ENCODE results near the gene PRRG3. TPM values are rescaled to one million over a fixed set of nuclear protein-coding genes. Genes with fewer than 3 reads are reported as not detected.

Gene PRRG3
- total RNA-seq, 1 experiment from 2014 or later = not detected

DNA sequence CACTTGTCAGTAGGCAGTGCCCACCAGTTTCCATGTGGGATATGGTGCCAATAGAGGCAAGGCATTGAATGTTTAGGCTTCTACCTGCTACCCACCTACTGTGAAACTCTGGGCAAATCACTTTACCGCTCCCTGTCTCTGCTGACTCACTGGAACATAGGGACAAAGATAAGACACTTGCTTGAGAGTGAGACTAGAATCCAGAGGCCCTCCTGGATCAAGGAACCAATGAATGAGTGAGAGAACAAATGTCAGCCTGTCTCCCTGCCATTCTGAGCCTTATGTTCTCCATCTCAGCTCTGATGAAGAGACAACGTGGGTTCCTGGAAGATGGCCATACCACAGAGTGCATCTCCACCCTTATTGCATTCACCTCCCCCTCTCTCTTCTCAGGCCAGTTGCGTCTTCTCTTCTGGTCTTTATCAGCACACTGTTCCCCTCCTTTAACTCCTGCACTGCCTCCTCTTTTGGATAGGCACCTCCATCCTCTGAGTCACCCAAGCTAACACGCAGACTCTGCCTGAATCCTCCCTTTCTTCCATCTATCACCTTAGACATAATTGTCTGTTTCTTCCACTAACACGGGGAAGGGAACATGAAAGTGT, 15.4 kb upstream of the PRRG3 start:
- H3K27me3 Mint-ChIP-seq (ENCODE audit: insufficient read depth, unreplicated experiment) = peaks cover 11% of the 10 kb centered on the region
- no peaks in the 10 kb centered on the region for H3K4me1 Mint-ChIP-seq (ENCODE audit: low read depth, unreplicated experiment)
- intact Hi-C loops (cut with micrococcal nuclease; ENCODE audit: unreplicated experiment) = no loop called here
- H3K4me1 ChIP-seq = no peaks in the 10 kb centered on the region
- BruUV-seq (replicated peaks) = no TSS peak
- H3K4me3 ChIP-seq (ENCODE audit: low read depth, low read length) = no peak overlapping the region
- H3K27me3 ChIP-seq (replicated peaks; ENCODE audit: control insufficient read depth, insufficient read depth, low read length) = no peaks in the 10 kb centered on the region
- H3K36me3 ChIP-seq (ENCODE audit: control insufficient read depth, insufficient read depth, low read length) = no peaks in the 10 kb centered on the region
- no peak for DNase-seq
- H3K9me3 Mint-ChIP-seq (ENCODE audit: unreplicated experiment) = no peaks in the 10 kb centered on the region
- ChIA-PET POLR2A (no interaction called here), CTCF (no interaction called here)
- H3K4me3 Mint-ChIP-seq (ENCODE audit: unreplicated experiment) = no peak overlapping the region
- H3K36me3 Mint-ChIP-seq (ENCODE audit: insufficient read depth, unreplicated experiment) = no peaks in the 10 kb centered on the region
- no peak overlapping the region for H3K27ac Mint-ChIP-seq (ENCODE audit: unreplicated experiment)
- TF ChIP-seq, protein P1, sequence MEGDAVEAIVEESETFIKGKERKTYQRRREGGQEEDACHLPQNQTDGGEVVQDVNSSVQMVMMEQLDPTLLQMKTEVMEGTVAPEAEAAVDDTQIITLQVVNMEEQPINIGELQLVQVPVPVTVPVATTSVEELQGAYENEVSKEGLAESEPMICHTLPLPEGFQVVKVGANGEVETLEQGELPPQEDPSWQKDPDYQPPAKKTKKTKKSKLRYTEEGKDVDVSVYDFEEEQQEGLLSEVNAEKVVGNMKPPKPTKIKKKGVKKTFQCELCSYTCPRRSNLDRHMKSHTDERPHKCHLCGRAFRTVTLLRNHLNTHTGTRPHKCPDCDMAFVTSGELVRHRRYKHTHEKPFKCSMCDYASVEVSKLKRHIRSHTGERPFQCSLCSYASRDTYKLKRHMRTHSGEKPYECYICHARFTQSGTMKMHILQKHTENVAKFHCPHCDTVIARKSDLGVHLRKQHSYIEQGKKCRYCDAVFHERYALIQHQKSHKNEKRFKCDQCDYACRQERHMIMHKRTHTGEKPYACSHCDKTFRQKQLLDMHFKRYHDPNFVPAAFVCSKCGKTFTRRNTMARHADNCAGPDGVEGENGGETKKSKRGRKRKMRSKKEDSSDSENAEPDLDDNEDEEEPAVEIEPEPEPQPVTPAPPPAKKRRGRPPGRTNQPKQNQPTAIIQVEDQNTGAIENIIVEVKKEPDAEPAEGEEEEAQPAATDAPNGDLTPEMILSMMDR (IDR thresholded peaks at IDR 0.05; ENCODE audit: insufficient read depth in 1 of 2, low read depth in 1 of 2, low read length in 1 of 2, severe bottlenecking in 1 of 2, unreplicated experiment in 1 of 2) = no peak
- no peaks in the 10 kb centered on the region for H3K9me3 ChIP-seq

DNA sequence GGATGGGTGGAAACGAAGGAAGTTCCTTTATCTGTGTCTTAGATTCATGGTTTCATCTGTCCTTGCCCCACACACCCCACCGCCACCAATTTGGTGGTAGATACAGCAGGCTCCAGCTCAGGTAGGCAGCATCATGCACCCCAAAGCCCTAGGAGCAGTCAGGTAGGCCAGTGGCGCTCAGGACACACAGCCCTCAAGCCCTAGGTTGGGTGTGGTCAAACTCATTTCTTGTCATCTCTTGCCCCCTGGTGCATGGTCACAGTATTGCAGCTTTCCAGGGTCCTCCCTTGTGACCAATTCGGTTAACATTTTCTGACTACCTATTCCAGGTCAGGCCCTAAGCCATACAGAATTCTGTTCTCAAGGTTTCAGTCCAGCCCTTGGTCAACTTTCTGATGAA, 14.5 kb upstream of the PRRG3 start:
- H3K9me3 Mint-ChIP-seq (ENCODE audit: unreplicated experiment) = no peaks in the 10 kb centered on the region
- no peaks in the 10 kb centered on the region for H3K4me1 Mint-ChIP-seq (ENCODE audit: low read depth, unreplicated experiment)
- ChIA-PET CTCF (interaction anchor here (0.5 to 1.4 kb wide), 2 partner anchors 175 to 529 kb away, joined by 3 to 4 read pairs; no protein-coding TSS in a partner anchor), POLR2A (no interaction called here)
- intact Hi-C loops (cut with micrococcal nuclease; ENCODE audit: unreplicated experiment) = loop anchor here (1.0 kb wide), 1 partner anchor 530 kb away; no protein-coding TSS in a partner anchor
- no peaks in the 10 kb centered on the region for H3K36me3 Mint-ChIP-seq (ENCODE audit: insufficient read depth, unreplicated experiment)
- no peaks in the 10 kb centered on the region for H3K9me3 ChIP-seq
- TF ChIP-seq, protein P1 (IDR thresholded peaks at IDR 0.05; ENCODE audit: insufficient read depth in 1 of 2, low read depth in 1 of 2, low read length in 1 of 2, severe bottlenecking in 1 of 2, unreplicated experiment in 1 of 2) = peak; percentile 39 to 45
- no peaks in the 10 kb centered on the region for H3K27me3 ChIP-seq (replicated peaks; ENCODE audit: control insufficient read depth, insufficient read depth, low read length)
- H3K4me1 ChIP-seq = no peaks in the 10 kb centered on the region
- H3K27ac Mint-ChIP-seq (ENCODE audit: unreplicated experiment) = no peak overlapping the region
- H3K36me3 ChIP-seq (ENCODE audit: control insufficient read depth, insufficient read depth, low read length) = no peaks in the 10 kb centered on the region
- peaks cover 11% of the 10 kb centered on the region for H3K27me3 Mint-ChIP-seq (ENCODE audit: insufficient read depth, unreplicated experiment)
- no TSS peak for BruUV-seq (replicated peaks)
- peak; percentile 49 to 63 for DNase-seq
- no peak overlapping the region for H3K4me3 ChIP-seq (ENCODE audit: low read depth, low read length)
- H3K4me3 Mint-ChIP-seq (ENCODE audit: unreplicated experiment) = no peak overlapping the region

DNA sequence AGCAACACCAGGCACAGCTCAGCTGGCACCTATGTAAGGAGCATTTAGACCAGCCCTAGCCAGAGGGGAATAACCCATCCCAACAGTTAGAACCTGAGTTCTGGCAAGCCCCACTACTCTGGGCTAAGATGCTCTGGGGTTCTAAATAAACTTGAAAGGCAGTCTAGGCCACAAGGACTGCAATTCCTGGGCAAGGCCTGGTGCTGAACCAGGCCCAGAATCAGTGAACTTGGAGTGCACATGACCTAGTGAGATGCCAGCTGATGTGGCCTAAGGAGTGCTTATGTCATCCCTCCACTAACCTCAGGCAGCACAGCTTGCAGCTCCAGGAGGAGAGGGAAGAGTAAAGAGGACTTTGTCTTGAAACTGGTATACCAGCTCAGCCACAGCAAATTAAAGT, 7.6 kb upstream of the PRRG3 start:
- H3K4me1 ChIP-seq = no peaks in the 10 kb centered on the region
- no peak overlapping the region for H3K27ac Mint-ChIP-seq (ENCODE audit: unreplicated experiment)
- CTCF ChIA-PET = no interaction called here
- no peak overlapping the region for H3K4me3 ChIP-seq (ENCODE audit: low read depth, low read length)
- H3K4me1 Mint-ChIP-seq (ENCODE audit: low read depth, unreplicated experiment) = no peaks in the 10 kb centered on the region
- H3K27me3 Mint-ChIP-seq (ENCODE audit: insufficient read depth, unreplicated experiment) = peaks cover 4% of the 10 kb centered on the region
- no peak for DNase-seq
- H3K4me3 Mint-ChIP-seq (ENCODE audit: unreplicated experiment) = no peak overlapping the region
- H3K36me3 ChIP-seq (ENCODE audit: control insufficient read depth, insufficient read depth, low read length) = no peaks in the 10 kb centered on the region
- no peaks in the 10 kb centered on the region for H3K9me3 ChIP-seq
- no peaks in the 10 kb centered on the region for H3K27me3 ChIP-seq (replicated peaks; ENCODE audit: control insufficient read depth, insufficient read depth, low read length)
- no peaks in the 10 kb centered on the region for H3K9me3 Mint-ChIP-seq (ENCODE audit: unreplicated experiment)
- intact Hi-C loops (cut with micrococcal nuclease; ENCODE audit: unreplicated experiment) = no loop called here
- POLR2A ChIA-PET = no interaction called here
- H3K36me3 Mint-ChIP-seq (ENCODE audit: insufficient read depth, unreplicated experiment) = no peaks in the 10 kb centered on the region
- TF ChIP-seq, protein P1 (IDR thresholded peaks at IDR 0.05; ENCODE audit: insufficient read depth in 1 of 2, low read depth in 1 of 2, low read length in 1 of 2, severe bottlenecking in 1 of 2, unreplicated experiment in 1 of 2) = no peak
- BruUV-seq (replicated peaks) = no TSS peak
